ENCODE data around the gene MCOLN3.
"Not testable (repeated sequence)": the region's sequence is repeated elsewhere in the genome, so short reads cannot be mapped to it uniquely, and the experiment has no call there.

MCOLN3 gene

DNA sequence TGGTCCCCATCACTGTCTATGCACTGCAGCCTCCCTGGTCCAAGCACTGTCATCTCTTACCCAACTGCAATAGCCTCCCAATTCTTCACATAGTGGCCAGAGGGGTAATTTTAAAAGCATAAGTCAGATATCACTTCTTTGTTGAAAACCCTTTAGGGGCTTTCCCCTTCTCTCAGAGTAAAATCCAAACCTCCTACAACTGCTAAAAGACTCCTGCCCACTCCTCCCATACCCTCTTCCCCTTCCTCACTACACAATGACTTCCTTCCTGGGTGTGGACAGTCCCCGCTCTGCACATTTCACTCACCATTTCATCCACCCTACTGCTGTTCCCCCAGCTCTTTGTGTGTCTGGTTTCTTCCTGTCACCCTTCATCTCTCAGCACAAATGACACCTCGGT, 59.7 kb downstream of the MCOLN3 start:
- DNase-seq = peak; percentile 75

DNA sequence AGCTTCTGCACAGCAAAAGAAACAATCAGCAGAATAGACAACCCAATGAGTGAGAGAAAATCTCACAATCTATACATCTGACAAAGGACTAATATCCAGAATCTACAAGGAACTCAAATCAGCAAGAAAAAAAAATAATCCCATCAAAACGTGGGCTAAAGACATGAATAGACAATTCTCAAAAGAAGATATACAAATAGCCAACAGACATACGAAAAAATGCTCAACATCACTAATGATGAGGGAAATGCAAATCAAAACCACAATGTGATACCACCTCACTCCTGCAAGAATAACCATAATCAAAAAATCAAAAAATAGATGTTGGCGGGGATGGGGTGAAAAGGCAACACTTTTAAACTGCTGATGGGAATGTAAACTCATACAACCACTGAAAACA, 61.7 kb downstream of the MCOLN3 start:
- not testable (repeated sequence) for DNase-seq

DNA sequence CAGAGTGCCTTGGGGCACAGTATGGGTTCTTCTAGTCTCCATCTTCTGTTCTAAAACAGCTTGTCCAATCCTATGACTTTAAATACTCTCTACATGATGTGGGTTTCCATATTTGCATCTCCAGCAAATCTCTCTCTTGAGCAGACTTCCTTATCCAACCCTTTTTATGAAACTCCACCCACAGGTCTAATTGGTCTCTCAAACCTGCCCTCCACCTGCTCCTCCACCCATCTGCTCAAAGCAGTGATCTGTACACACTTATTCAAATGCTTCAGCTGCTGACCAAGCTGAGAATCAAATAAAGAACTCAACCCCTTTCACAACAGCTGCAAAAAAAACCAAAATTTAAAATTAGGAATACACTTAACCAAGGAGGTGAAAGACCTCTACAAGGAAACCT, 62.9 kb downstream of the MCOLN3 start:
- no peak for DNase-seq

DNA sequence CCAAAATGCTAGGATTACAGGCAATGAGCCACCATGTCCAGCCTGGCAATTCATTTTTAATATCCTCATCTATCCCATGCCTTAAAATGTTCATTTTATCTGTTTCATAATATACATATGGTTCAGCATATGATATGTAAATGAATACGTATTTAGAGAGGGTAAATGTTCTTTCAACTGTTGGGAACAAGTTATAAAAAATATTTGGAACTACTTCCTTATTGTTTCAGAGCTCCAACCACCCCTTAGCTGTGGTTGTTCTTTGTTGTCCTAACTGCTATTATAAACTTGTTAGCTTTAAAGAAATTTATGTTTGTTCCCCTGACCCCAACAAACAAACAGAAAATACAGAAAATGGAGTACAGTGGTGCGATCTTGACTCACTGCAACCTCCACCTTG, 65.9 kb downstream of the MCOLN3 start:
- DNase-seq = no peak

DNA sequence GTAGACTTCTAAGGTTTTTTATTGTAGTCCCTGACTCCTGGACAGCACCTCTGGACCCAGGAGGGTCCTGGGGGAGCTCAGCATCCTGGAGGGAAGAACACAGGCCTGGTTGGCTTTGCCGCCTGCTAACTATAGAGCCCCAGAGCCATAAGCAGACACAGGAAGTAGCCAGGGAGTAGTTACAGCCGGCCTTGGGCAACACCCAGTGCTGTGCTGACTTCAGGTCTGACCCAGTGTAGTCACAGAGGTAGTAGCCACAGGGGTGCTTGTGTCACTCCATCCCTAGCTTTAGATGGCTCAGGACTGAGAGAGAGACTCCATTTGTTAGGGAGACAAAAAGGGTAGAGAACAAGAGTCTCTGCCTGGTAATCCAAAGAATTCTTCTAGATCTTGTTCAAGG, 73.3 kb downstream of the MCOLN3 start:
- DNase-seq = no peak

DNA sequence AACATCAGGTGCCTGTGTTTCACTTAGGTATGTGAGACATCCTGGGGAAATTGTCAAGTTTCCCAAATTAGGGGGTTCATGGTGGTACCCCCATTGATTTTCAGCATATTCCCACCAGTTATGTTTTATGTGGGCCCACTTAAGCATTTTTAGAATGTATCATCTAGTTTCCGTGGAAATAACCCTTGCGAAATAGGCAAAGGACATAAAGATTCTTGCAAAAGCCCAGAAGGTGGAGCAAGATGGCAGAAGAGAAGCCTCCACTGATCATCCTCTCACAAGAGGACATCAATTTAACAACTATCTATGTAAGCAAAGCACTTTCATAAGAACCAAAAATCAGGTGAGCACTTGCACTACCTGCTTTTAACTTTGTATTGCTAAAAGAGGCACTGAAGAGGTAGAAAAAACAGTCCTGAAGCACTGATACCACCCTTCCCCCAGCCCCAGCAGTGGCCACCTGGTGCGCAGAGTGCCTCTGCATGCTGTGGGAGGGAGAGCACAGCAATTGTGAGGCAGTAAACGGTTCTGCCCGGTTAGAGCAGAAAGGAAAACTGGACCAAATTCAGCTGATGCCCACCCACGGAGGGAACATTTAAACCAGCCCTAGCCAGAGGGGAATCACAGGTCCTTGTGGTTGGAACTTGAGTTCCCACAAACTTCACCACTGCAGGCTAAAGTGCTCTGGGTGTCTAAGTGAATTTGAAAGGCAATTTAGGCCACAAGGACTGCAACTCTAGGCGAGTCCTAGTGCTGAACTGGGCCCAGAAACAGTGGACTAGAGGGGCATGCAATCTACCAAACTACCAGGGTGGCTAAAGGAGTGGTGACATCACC, 74.6 kb downstream of the MCOLN3 start:
- no peak for DNase-seq

DNA sequence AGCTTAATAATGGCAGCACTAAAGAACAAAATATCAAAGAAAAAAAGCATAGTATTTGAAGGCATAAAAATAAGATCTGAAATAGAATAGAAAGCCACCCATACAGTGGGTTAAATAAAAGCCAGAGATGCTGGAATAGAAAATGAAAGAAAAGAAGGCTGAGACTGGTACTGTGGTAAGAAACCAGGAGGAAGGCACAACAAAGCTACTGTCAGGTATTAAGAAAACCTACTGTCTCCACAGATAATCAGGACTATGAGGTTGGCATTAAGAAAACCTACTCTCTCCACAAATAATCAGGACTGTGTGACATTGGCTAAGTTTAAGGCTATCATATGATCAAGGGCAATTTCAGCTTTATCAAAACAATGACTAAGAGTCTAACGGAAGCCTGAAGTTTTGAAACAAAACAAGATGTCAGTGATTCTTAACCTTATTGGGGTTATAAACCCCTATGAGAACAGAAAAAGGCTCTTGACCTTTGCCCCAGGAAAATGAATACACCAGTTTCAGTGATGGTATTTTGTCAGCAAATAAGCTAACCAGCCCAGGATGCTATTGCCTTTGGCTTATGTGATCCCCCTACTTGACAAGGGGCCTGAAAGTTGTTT, 75.8 kb downstream of the MCOLN3 start:
- DNase-seq = peak; percentile 45

DNA sequence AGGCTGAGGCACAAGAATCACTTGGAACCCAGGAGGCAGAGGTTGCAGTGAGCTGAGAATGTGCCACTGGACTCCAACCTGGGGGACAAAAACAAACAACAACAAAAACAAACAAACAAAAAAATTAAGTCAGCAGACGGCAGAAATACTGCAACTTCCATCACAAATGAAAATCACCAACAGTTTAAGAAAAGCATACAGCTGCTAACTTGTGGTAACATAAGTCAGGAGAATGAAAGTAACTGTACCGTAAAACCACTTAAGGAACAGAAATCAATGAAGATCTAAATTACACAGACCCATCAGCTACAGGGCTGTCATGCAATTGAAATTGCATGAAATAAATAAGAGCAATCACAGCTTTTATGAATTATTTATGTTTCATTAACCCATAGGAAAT, 76.3 kb downstream of the MCOLN3 start:
- DNase-seq = no peak

DNA sequence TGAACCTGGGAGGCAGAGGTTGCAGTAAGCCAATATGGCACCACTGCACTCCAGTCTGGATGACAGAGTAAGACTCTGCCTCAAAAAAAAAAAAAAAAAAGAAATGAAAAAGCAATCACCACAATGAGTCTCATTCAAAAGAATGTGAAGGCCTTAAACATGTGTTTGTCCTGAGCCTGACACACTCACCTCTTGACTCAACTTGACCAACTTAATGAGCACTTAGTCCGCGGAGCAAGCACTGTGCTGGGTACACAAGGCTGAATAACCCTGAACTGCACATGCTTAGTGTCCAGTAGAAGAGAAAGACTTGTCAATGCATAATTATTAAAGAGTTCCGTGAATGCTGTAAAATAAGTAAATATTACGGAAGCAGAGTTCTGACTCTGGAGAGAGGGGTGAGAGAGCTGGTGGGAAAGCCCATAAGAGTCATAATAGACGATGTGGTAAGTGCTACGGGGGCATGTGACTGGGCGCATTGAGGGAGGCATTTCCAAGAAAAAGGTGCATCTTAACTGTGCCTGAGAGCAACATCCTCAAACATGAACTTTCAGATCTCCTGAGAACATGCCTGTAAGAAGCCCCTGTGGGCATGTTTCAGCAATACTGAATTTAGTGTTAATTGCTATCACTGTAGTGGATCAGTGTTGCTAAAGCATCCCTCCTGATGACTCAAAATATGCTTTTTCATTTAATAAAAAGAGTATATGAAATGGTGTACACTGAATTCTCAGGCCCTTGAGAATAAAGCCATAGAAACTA, 78.6 kb downstream of the MCOLN3 start:
- peak; percentile 92 for DNase-seq

DNA sequence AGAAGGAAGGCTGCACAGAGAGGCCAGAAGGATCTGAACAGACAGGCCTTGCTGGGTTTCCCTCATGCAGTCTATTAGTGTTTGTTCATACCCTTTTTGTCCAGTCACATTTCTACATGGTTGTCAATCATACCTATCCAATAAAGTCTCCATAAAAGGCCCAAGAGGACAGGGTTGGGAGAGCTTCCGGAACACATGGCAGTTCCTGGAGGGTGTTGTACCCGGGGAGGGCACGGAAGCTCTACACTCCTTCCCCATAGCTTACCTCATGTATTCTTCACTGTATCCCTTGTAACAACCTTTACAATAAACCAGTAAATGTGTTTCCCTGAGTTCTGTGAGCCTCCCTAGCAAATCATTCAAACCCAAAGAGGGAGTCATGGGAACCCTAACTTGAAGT, 79.4 kb downstream of the MCOLN3 start:
- DNase-seq = no peak

DNA sequence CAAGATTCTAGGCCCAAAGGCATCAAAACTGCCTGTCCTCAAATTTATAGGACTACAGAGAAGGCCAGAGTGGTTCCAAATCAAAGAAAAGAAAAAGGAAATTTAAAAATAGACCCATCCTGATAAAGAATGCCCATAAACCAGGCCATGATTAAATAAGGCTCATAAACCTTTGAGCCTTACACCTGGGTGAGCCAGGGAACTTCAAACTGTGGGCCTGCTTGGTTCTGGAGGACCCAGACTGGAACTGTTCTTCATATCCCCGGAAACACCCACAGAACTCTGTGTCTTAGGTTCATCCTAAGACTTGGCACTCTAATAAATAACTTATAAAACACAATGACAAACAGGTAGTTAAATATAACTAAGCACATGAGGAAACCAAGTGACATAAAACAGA, 80.2 kb downstream of the MCOLN3 start:
- DNase-seq = no peak
